Measurements from ENCODE around the gene KLHDC8B. TPM values are rescaled to one million over a fixed set of nuclear protein-coding genes. Genes with fewer than 3 reads are reported as not detected.
"Not testable (repeated sequence)": the region's sequence is repeated elsewhere in the genome, so short reads cannot be mapped to it uniquely, and the experiment has no call there.

KLHDC8B gene
- total RNA-seq, 1 donor from 2014 or later: 10.1 TPM

DNA sequence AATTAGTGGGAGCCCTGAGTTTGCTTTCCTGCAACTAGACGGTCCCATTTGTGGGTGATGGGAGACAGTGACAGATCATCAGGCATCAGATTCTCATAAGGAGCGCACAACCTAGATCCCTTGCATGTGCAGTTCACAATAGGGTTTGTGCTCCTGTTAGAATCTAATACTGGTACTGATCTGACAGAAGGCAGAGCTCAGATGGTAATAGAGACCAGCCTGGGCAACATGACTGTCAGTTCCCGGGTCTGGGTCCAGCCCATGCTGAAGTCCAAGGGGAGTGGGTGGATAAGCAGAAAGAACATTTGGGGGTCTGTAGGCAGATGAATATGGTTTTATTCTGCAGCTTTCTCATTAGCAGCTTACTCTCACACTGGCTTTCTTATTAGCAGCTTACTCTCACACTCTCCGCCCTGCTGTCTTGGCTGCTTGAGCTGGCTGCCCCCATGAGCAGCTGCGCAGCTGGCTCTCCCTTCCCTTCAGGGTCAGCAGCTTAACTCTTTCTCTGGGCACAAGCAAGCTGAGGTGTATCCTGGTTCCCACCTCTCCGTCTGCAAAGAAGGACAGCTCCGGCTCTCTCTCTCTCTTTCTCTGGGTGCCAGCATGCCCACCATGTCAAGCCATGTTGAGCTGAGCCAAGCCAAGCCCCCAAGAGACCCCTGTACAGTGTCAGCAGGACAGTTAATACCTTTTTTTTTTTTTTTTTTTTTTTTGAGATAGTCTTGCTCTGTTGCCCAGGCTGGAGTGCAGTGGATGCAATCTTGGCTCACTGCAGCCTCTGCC, 46.5 kb downstream of the KLHDC8B start:
- TF ChIP-seq CTCF (IDR thresholded peaks at IDR 0.05; ENCODE audit: insufficient read depth, low read length, poor library complexity, severe bottlenecking): no peak
- H3K36me3 ChIP-seq (ENCODE audit: control insufficient read depth, insufficient read depth, low read length): no peaks in the 10 kb centered on the region
- no peak for DNase-seq (ENCODE audit: low read depth)
- no peaks in the 10 kb centered on the region for H3K27me3 ChIP-seq (ENCODE audit: control insufficient read depth, insufficient read depth, low read length)
- H3K4me3 ChIP-seq (ENCODE audit: low read depth, low read length): no peak overlapping the region

DNA sequence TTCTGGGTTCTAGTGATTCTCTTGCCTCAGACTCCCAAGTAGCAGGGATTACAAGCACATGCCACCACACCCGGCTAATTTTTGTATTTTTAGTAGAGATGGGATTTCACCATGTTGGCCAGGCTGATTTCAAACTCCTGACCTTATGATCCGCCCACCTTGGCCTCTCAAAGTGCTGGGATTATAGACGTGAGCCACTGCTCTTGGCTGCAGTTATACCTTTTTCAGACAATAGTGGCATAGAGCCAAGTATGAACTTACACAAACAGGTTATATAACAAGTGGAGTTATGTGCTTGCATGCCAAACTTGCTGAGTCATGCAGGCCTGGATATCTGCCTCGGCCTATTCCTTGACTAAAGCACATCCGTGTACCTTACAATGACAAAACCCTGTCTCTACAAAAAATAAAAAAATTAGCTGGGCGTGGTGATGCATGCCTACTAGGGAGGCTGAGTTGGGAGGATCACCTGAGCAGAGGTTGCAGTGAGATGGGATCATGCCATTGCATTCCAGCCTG, 47.1 kb downstream of the KLHDC8B start:
- DNase-seq (ENCODE audit: low read depth): peak; percentile 88
- not testable (repeated sequence) for H3K27me3 ChIP-seq (ENCODE audit: control insufficient read depth, insufficient read depth, low read length); H3K36me3 ChIP-seq (ENCODE audit: control insufficient read depth, insufficient read depth, low read length); H3K4me3 ChIP-seq (ENCODE audit: low read depth, low read length)

DNA sequence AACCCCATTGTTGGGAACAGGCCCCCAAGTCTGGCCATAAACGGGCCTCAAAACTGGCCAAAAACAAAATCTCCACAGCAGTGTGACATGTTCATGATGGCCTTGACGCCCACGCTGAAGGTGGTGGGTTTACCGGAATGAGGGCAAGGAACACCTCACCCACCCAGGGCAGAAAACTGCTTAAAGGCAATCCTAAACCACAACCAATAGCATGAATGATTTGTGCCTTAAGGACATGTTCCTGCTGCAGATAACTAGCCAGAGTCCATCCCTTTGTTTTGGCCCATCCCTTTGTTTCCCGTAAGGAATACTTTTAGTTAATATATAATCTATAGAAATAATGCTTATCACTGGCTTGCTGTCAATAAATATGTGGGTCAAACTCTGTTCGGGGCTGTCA, 47.7 kb downstream of the KLHDC8B start:
- DNase-seq (ENCODE audit: low read depth): no peak
- Histone ChIP-seq H3K36me3 (ENCODE audit: control insufficient read depth, insufficient read depth, low read length) (no peaks in the 10 kb centered on the region), H3K27me3 (ENCODE audit: control insufficient read depth, insufficient read depth, low read length) (no peaks in the 10 kb centered on the region), H3K4me3 (ENCODE audit: low read depth, low read length) (no peak overlapping the region)
- no peak for TF ChIP-seq CTCF (IDR thresholded peaks at IDR 0.05; ENCODE audit: insufficient read depth, low read length, poor library complexity, severe bottlenecking)

DNA sequence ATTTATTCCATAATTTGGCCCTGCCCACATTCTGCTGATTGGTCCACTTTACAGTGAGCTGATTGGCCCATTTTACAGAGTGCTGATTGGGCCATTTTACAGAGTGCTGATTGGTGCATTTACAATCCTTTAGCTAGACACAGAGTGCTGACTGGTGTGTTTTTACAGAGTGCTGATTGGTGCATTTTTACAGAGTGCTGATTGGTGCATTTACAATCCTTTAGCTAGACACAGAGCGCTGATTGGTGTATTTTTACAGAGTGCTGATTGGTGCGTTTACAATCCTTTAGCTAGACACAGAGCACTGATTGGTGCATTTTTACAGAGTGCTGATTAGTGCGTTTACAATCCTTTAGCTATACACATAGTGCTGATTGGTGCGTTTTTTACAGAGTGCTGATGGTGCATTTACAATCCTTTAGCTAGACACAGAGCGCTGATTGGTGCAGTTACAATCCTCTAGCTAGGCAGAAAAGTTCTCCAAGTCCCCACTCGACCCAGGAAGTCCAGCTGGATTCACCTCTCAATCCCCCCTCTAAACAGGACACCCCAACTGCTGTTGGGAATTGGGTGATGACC, 49.7 kb downstream of the KLHDC8B start:
- not testable (repeated sequence) for DNase-seq (ENCODE audit: low read depth); H3K4me3 ChIP-seq (ENCODE audit: low read depth, low read length); H3K27me3 ChIP-seq (ENCODE audit: control insufficient read depth, insufficient read depth, low read length)

DNA sequence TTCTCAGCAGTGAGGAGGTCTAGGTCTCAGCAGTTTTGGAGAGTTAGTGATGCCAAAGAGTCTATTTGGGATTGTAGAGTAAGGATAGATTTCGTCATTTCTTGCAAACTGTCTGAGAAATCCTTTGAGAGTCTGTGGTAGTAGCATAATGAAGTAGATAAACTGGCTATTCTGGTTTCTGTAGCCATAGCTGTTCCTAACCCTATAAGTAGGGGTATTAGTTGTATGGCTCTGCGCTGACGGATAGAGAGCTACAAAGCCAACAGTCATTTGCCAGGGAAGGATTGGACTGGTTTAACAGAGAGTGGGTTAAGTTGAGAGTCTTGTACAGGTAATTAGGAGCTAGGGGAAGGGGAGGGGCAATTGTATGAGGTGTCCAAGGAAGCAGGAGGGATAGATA, 50.6 kb downstream of the KLHDC8B start:
- no peak for DNase-seq (ENCODE audit: low read depth)
- Histone ChIP-seq H3K4me3 (ENCODE audit: low read depth, low read length) (no peak overlapping the region), H3K27me3 (ENCODE audit: control insufficient read depth, insufficient read depth, low read length) (no peaks in the 10 kb centered on the region), H3K36me3 (ENCODE audit: control insufficient read depth, insufficient read depth, low read length) (no peaks in the 10 kb centered on the region)
- no peak for TF ChIP-seq CTCF (IDR thresholded peaks at IDR 0.05; ENCODE audit: insufficient read depth, low read length, poor library complexity, severe bottlenecking)

More for the DNA sequence above, 49.7 kb downstream of the KLHDC8B start:
- H3K36me3 ChIP-seq (ENCODE audit: control insufficient read depth, insufficient read depth, low read length): not testable (repeated sequence)

Other genes with a start within 250 kb of the KLHDC8B start
- 29.0 and 43.2 TPM in 2 replicates for gene P4HTM, start 181.4 kb upstream of the KLHDC8B start, total RNA-seq
- 124 and 135 TPM in 2 replicates for gene WDR6, start 164.2 kb upstream of the KLHDC8B start, total RNA-seq
- gene DALRD3, start 153.0 kb upstream of the KLHDC8B start, total RNA-seq: 55.2 and 61.0 TPM in 2 replicates
- gene NDUFAF3, start 149.5 kb upstream of the KLHDC8B start, total RNA-seq: 102 and 145 TPM in 2 replicates
- 127 and 177 TPM in 2 replicates for gene IMPDH2, start 142.2 kb upstream of the KLHDC8B start, total RNA-seq
- 56.0 and 75.6 TPM in 2 replicates for gene QRICH1, start 77.5 kb upstream of the KLHDC8B start, total RNA-seq
- gene QARS1, start 66.8 kb upstream of the KLHDC8B start, total RNA-seq: 279 and 320 TPM in 2 replicates
- gene USP19, start 50.8 kb upstream of the KLHDC8B start, total RNA-seq: 55.2 and 62.6 TPM in 2 replicates
- 197 and 262 TPM in 2 replicates for gene LAMB2, start 38.5 kb upstream of the KLHDC8B start, total RNA-seq
- gene CCDC71, start 5.3 kb upstream of the KLHDC8B start, total RNA-seq: 41.2 and 46.6 TPM in 2 replicates
- gene C3orf62, start 105.6 kb downstream of the KLHDC8B start, total RNA-seq: 1.1 and 1.5 TPM in 2 replicates
- 17.4 and 24.1 TPM in 2 replicates for gene USP4, start 168.5 kb downstream of the KLHDC8B start, total RNA-seq
- 422 and 502 TPM in 2 replicates for gene GPX1, start 186.8 kb downstream of the KLHDC8B start, total RNA-seq
- gene RHOA, start 240.4 kb downstream of the KLHDC8B start, total RNA-seq: 400 and 501 TPM in 2 replicates
- gene TCTA, start 240.8 kb downstream of the KLHDC8B start, total RNA-seq: 16.0 and 17.4 TPM in 2 replicates

All from kidney epithelial cell (primary cell).